GM12878 (cell line): ENCODE results near the gene NSMCE1.

ENCODE experiments used
- BCL11A ChIP-seq: IDR thresholded peaks from 2 replicates; pipeline ENCODE4 v1.6.1; 2011; ENCODE audit warnings: low read depth, low read length
- EP300 ChIP-seq, 2 experiments: fragments of 150-350 bp in 1 of 2; IDR thresholded peaks; 2 replicates each; pipeline ENCODE4 v1.6.1; 2011 to 2012; ENCODE audit warnings: low read depth in 2 of 2, low read length in 2 of 2, borderline replicate concordance in 1 of 2, improper control_type of control experiment in 1 of 2, inconsistent platforms in 1 of 2; ENCODE audit not compliant: control insufficient read depth in 1 of 2
- MAX ChIP-seq: IDR thresholded peaks from 2 replicates; pipeline ENCODE4 v1.6.1; 2012; ENCODE audit warnings: low read depth, low read length, improper control_type of control experiment
- POLR2A ChIP-seq: IDR thresholded peaks from 2 replicates; pipeline ENCODE4 v1.6.1; 2011; ENCODE audit warnings: low read depth, mild to moderate bottlenecking, low read length
- POLR2AphosphoS5 ChIP-seq: IDR thresholded peaks from 2 replicates; pipeline ENCODE4 v1.6.1; 2011; ENCODE audit warnings: mild to moderate bottlenecking, low read length, inconsistent platforms
- POU2F2 ChIP-seq: IDR thresholded peaks from 3 replicates; pipeline ENCODE4 v1.6.1; 2011; ENCODE audit warnings: low read depth, mild to moderate bottlenecking, low read length, borderline replicate concordance
- SP1 ChIP-seq: IDR thresholded peaks from one replicate; pipeline ENCODE4 v1.6.1; 2011; ENCODE audit warnings: low read depth, low read length
- ZNF622 ChIP-seq: fragments of 450-650 bp; IDR thresholded peaks from 2 replicates; pipeline ENCODE4 v1.6.1; 2017; ENCODE audit warnings: mild to moderate bottlenecking, inconsistent platforms
- TF ChIP-seq, protein P1 (sequence below): IDR thresholded peaks from 2 replicates; pipeline ENCODE4 v1.6.1; 2012; ENCODE audit warnings: mild to moderate bottlenecking, low read depth, low read length

GRCh38 chr16:27242868-27243590, 25.5 kb downstream of the NSMCE1 start:
- TF ChIP-seq MAX, result no peak
- TF ChIP-seq, protein P1, sequence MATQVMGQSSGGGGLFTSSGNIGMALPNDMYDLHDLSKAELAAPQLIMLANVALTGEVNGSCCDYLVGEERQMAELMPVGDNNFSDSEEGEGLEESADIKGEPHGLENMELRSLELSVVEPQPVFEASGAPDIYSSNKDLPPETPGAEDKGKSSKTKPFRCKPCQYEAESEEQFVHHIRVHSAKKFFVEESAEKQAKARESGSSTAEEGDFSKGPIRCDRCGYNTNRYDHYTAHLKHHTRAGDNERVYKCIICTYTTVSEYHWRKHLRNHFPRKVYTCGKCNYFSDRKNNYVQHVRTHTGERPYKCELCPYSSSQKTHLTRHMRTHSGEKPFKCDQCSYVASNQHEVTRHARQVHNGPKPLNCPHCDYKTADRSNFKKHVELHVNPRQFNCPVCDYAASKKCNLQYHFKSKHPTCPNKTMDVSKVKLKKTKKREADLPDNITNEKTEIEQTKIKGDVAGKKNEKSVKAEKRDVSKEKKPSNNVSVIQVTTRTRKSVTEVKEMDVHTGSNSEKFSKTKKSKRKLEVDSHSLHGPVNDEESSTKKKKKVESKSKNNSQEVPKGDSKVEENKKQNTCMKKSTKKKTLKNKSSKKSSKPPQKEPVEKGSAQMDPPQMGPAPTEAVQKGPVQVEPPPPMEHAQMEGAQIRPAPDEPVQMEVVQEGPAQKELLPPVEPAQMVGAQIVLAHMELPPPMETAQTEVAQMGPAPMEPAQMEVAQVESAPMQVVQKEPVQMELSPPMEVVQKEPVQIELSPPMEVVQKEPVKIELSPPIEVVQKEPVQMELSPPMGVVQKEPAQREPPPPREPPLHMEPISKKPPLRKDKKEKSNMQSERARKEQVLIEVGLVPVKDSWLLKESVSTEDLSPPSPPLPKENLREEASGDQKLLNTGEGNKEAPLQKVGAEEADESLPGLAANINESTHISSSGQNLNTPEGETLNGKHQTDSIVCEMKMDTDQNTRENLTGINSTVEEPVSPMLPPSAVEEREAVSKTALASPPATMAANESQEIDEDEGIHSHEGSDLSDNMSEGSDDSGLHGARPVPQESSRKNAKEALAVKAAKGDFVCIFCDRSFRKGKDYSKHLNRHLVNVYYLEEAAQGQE, result no peak
- TF ChIP-seq BCL11A, result 0 out of 2 replicates have a peak, but pooled peaks have one; percentile 30
- TF ChIP-seq EP300 (IDR thresholded peaks at IDR 0.05; ENCODE audit: borderline replicate concordance in 1 of 2, control insufficient read depth in 1 of 2, low read depth in 2 of 2, low read length in 2 of 2), result peak in 1 of 2 experiments; percentile 72; a peak in 2 of 4 replicates
- TF ChIP-seq POLR2AphosphoS5, result peak; percentile 32; the same call in 1 of the 2 replicates
- peak; percentile 10 for TF ChIP-seq SP1
- no peak for TF ChIP-seq ZNF622
- no peak for TF ChIP-seq POU2F2
- TF ChIP-seq POLR2A, result no peak
